ENCODE data around the gene DCP1A.

The DCP1A gene

GRCh38 chr3:53318522-53318921, 28.8 kb downstream of the DCP1A start:
- peaks cover 15% of the 10 kb centered on the region for H3K36me3 ChIP-seq (replicated peaks; ENCODE audit: low read depth, low read length)
- no peak for TF ChIP-seq CTCF (IDR thresholded peaks at IDR 0.05; ENCODE audit: low read depth, low read length)
- TF ChIP-seq EZH2phosphoT487 (IDR thresholded peaks at IDR 0.05; ENCODE audit: low read depth) = no peak
- H3K9ac ChIP-seq (ENCODE audit: low read length) = no peak overlapping the region

GRCh38 chr3:53312832-53313231, 34.5 kb downstream of the DCP1A start:
- H3K9me3 ChIP-seq (ENCODE audit: insufficient read depth, low read length) = no peaks in the 10 kb centered on the region
- H3K9ac ChIP-seq (ENCODE audit: low read length) = no peak overlapping the region
- peaks cover 40% of the 10 kb centered on the region for H3K36me3 ChIP-seq (replicated peaks; ENCODE audit: low read depth, low read length)
- no peaks in the 10 kb centered on the region for H3K27me3 ChIP-seq (ENCODE audit: low read depth, low read length)
- no peak overlapping the region for H3K4me3 ChIP-seq (ENCODE audit: low read length)
- TF ChIP-seq EZH2phosphoT487 (IDR thresholded peaks at IDR 0.05; ENCODE audit: low read depth) (no peak), CTCF (IDR thresholded peaks at IDR 0.05; ENCODE audit: low read depth, low read length) (no peak)
- peaks cover 11% of the 10 kb centered on the region for H3K4me1 ChIP-seq (ENCODE audit: low read length)
- no peak overlapping the region for H2AFZ ChIP-seq (ENCODE audit: low read depth, low read length)
- no peak overlapping the region for H3K27ac ChIP-seq (ENCODE audit: low read length)
- H3K4me2 ChIP-seq (ENCODE audit: low read length) = no peak overlapping the region
- H3K79me2 ChIP-seq (ENCODE audit: low read length) = no peaks in the 10 kb centered on the region
- H4K20me1 ChIP-seq (ENCODE audit: insufficient read depth, low read length) = no peaks in the 10 kb centered on the region; the same call in 1 of the 2 replicates

More at GRCh38 chr3:53318522-53318921, 28.8 kb downstream of the DCP1A start:
- H3K4me1 ChIP-seq (ENCODE audit: low read length) = peaks cover 9% of the 10 kb centered on the region
- no peak overlapping the region for H3K4me2 ChIP-seq (ENCODE audit: low read length)
- peaks cover 9% of the 10 kb centered on the region for H4K20me1 ChIP-seq (ENCODE audit: insufficient read depth, low read length)
- no peaks in the 10 kb centered on the region for H3K9me3 ChIP-seq (ENCODE audit: insufficient read depth, low read length)
- no peak overlapping the region for H2AFZ ChIP-seq (ENCODE audit: low read depth, low read length)
- H3K27me3 ChIP-seq (ENCODE audit: low read depth, low read length) = no peaks in the 10 kb centered on the region
- no peak overlapping the region for H3K4me3 ChIP-seq (ENCODE audit: low read length)
- H3K27ac ChIP-seq (ENCODE audit: low read length) = no peak overlapping the region
- peaks cover 23% of the 10 kb centered on the region for H3K79me2 ChIP-seq (ENCODE audit: low read length)

GRCh38 chr3:53311882-53312281, 35.5 kb downstream of the DCP1A start:
- H3K27me3 ChIP-seq (ENCODE audit: low read depth, low read length) = no peaks in the 10 kb centered on the region
- no peaks in the 10 kb centered on the region for H3K9me3 ChIP-seq (ENCODE audit: insufficient read depth, low read length)
- no peak overlapping the region for H3K9ac ChIP-seq (ENCODE audit: low read length)
- no peak for TF ChIP-seq EZH2phosphoT487 (IDR thresholded peaks at IDR 0.05; ENCODE audit: low read depth)
- no peak for TF ChIP-seq CTCF (IDR thresholded peaks at IDR 0.05; ENCODE audit: low read depth, low read length)
- H4K20me1 ChIP-seq (ENCODE audit: insufficient read depth, low read length) = no peaks in the 10 kb centered on the region; the same call in 1 of the 2 replicates
- H3K27ac ChIP-seq (ENCODE audit: low read length) = no peak overlapping the region
- H3K79me2 ChIP-seq (ENCODE audit: low read length) = no peaks in the 10 kb centered on the region
- no peak overlapping the region for H3K4me3 ChIP-seq (ENCODE audit: low read length)
- H3K4me1 ChIP-seq (ENCODE audit: low read length) = peaks cover 11% of the 10 kb centered on the region
- no peak overlapping the region for H3K4me2 ChIP-seq (ENCODE audit: low read length)
- H2AFZ ChIP-seq (ENCODE audit: low read depth, low read length) = no peak overlapping the region
- H3K36me3 ChIP-seq (replicated peaks; ENCODE audit: low read depth, low read length) = peaks cover 45% of the 10 kb centered on the region

GRCh38 chr3:53303957-53304356, 43.4 kb downstream of the DCP1A start:
- no peak overlapping the region for H3K9ac ChIP-seq (ENCODE audit: low read length)
- no peaks in the 10 kb centered on the region for H3K9me3 ChIP-seq (ENCODE audit: insufficient read depth, low read length)
- peaks cover 28% of the 10 kb centered on the region for H3K36me3 ChIP-seq (replicated peaks; ENCODE audit: low read depth, low read length)
- H3K27me3 ChIP-seq (ENCODE audit: low read depth, low read length) = no peaks in the 10 kb centered on the region
- no peaks in the 10 kb centered on the region for H3K79me2 ChIP-seq (ENCODE audit: low read length)
- no peak overlapping the region for H3K4me2 ChIP-seq (ENCODE audit: low read length)
- no peak overlapping the region for H2AFZ ChIP-seq (ENCODE audit: low read depth, low read length)
- no peaks in the 10 kb centered on the region for H4K20me1 ChIP-seq (ENCODE audit: insufficient read depth, low read length)
- H3K4me3 ChIP-seq (ENCODE audit: low read length) = no peak overlapping the region
- no peak overlapping the region for H3K27ac ChIP-seq (ENCODE audit: low read length)
- TF ChIP-seq EZH2phosphoT487 (IDR thresholded peaks at IDR 0.05; ENCODE audit: low read depth) (no peak), CTCF (IDR thresholded peaks at IDR 0.05; ENCODE audit: low read depth, low read length) (no peak)
- no peaks in the 10 kb centered on the region for H3K4me1 ChIP-seq (ENCODE audit: low read length)
